ENCODE data around the gene C3.

The C3 gene

DNA sequence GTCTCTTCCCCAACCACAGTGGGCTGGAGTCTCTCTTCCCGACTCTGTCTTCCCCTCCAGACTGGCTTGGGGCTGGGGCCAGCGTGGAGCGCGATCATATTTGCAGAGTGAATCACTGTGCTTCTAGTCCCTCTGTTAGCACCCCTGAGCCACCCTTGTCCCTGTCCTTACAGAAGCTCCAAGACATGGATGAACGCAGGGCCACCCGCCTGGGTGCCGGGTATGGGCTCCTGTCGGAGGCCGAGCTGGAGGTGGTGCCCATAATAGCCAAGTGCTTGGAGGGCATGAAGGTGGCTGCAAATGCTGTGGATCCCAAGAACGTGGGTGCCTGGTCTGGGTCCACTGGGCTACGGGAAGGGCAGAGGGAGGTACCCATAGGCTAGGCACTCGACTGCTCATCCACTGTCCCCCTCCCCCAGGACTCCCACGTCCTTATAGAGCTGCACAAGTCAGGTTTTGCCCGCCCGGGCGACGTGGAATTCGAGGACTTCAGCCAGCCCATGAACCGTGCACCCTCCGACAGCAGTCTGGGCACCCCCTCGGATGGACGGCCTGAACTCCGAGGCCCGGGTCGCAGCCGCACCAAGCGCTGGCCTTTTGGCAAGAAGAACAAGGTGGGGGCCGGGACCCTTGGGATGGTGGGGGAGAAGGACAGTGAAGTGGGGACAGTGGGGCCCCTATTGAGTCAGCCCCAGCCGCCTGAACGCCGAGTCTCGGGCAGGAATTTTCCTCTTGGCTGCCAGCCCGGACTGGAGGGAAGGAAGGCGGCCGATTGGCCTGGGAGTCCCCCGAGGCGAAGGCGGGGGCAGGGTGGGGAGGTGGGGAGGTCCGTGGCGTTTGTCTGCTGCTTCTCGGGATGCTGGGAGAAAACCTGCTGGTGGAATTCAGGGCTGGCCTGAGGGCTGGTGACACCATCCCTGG is 24.2 kb upstream of the C3 start:
- no peak for DNase-seq (ENCODE audit: low spot score)

- no peak for DNase-seq (ENCODE audit: low spot score)
Observed at GRCh38 chr19:6743714-6744380, 23.4 kb upstream of the C3 start.

- DNase-seq (ENCODE audit: low spot score), result no peak
Observed at GRCh38 chr19:6743066-6743465, 22.6 kb upstream of the C3 start.

- no peak for DNase-seq (ENCODE audit: low spot score)
Observed at GRCh38 chr19:6740589-6741343, 20.3 kb upstream of the C3 start.

GRCh38 chr19:6739883-6740588 is 19.6 kb upstream of the C3 start:
- no peak for DNase-seq (ENCODE audit: low spot score)

- DNase-seq (ENCODE audit: low spot score), result no peak
Observed at GRCh38 chr19:6739390-6739882, 19.0 kb upstream of the C3 start, which contains the start of gene TRIP10. TRIP10 (plus strand) TSS chr19:6739680; CDS start chr19:6739762, 82 bp downstream.

DNA sequence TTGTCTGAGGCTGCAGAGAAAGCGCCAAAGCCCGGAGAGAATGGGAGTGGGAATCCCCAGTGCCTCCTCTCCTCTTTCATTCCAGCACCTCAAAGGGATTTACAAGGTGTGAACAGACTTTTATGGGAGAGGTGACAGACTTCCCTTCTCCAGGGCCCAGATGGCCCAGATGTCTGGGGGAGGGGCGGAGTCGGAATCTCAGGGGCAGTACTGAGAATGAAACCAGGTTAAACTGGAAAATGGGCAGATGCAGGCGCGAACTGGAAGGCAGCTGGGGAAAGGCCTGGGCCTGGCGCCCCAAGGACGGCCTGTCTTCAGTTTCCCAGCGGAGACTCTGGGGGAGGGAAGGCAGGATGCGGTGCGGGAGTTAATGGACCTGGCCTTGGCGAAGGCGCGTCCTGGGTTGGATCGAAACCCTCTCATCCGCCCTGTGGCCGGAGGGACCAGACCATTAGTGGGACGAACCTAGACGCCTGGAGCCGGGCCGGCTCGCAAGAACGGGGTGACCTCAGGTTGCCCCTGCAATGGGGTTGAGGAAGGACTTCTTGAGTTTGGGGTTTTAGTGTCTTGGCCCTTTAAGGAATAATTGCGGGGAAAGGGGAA is 18.4 kb upstream of the C3 start:
- DNase-seq (ENCODE audit: low spot score), result no peak

DNA sequence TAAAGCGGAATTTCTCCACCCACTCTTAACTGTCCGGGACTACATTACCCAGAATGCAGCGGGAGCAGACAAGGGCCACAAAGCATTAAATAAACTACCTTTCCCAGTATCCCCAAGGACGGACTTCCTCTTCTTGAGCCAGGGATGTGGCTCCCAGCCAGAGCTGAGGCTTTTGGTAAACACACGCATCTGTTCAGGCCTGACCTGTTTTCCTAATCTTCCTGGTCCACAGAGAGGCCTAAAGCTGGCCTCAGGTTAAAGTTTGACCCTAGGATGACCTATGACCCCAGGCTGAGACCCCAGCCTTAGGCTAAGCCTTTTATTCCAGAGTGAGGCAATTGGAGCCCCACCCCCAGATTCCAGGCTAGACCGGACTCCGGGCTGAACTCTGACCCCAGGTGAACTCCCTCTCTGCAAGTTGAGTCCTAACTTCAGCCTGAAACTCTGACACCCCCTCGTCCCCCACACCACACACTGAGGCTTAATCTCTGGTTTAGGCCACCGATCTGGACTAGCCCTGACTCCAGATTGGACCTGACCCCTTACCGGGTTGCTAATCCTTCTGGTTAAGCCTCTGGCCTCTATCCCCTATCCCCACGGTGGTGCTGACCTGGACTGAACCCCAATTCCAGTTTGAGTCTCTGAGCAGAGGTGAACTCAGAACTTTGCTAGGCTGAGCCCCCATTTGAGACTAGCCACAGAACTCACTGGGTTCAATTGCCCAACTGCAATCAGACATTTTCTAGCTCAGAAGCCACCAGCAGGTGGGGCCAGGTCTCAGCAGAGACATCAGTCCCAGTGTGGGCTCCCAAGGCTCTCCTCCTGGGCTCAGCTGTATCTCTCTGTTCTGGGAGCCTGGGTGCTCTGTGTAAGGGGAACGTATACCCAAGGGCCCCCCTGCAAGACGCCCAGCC is 17.7 kb upstream of the C3 start:
- DNase-seq (ENCODE audit: low spot score), result peak; percentile 85

GRCh38 chr19:6737284-6737872 is 16.9 kb upstream of the C3 start, which contains the start of gene GPR108:
GPR108 (minus strand) TSS chr19:6737580; CDS start chr19:6737576, 4 bp downstream.
- peak; percentile 99 for DNase-seq (ENCODE audit: low spot score)

- DNase-seq (ENCODE audit: low spot score), result no peak
Observed at GRCh38 chr19:6736917-6737283, 16.4 kb upstream of the C3 start.

DNA sequence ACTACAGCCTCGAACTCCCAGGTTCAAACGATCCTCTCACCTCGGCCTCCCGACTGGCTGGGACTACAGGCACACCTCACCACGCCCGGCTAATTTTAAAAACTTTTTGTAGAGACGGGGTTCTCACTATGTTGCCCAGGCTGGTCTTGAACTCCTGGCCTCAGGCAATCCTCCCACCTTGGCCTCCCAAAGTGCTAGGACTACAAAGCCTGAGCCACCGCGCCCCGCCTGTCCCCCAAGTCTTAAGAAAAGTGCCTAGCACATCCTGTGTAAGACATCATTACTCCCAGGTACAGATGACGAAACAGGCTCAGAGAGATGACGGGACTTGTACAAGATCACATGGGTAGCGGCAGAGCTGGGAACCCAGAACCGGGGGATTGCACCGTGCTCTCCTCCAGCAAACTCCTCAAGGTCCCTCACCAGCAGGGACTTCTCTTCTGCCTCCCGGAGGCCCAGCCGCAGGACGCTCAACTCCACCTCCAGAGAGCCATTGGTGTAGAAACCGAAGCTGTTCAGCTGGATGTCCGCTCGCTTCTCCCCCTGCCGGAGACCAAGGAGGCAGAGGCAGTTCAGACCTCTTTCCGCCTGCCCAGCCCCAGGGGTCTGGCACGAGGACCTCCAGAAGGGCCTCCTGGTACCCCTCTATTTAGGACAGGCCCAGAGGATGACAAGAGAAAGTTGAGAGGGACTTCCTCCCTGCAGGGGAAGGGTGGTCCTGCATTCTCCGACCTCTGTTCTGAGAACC is 15.9 kb upstream of the C3 start:
- DNase-seq (ENCODE audit: low spot score), result peak; percentile 77

DNA sequence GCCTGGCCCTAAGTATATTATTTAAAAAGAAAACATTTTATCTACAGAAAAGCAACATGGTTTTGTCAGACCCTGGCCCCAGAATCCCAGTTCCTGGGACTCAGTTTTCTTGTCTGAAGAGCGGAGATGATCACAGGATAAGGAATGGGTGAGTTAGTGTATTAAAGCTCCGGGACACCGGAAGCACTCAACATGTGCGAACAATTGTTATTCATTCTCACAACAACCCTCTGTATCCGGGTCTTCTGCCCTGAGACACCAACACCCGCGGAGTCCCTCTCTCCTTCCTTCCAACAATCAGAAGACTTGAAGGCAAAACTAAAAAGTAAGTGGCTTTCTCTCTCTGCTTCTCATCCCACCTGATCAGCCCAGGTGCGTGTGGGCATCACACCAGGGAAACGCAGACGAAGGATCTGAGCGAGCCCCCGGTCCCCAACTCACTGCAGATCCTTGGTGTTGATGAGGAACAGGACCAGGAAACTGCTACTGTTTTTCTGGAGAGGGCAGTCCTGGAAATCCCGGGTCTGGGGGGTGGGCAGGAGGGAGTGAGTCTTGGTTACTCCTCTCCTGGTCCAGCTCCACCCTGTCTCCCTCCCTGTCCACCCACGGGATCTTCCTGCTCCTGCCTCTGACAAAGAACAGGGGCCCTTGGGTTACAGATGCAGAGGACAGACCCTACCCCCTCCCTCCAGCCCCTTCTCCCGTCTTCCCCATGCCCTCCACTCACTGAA is 14.9 kb upstream of the C3 start:
- no peak for DNase-seq (ENCODE audit: low spot score)

DNA sequence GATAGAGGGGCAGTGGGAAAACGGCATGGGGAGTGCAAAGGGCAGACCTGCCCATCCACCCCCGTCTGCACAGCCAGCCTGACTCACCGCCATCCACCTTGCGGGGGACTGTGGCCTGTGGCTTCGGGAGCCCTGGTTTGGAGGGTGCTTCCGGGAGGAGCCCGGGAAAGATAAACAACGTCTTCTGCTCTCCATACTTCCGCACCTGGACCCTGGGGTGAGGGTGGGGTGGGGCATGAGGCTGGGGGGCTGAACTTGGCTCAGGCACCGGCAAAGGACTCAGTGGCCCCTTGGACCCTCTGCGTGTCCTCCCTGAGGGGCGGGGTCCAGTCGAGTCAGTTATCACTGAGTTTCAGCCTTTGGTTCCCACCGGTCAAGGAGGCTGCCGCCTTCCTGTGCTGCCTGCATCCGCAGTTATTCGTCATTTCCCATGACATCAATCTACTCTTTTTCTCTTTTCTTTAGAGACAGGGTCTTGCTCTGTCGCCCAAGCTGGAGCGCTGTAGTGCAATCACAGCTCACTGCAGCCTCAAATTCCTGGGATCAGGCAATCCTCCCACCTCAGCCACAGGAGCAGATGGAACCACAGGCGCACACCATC is 13.7 kb upstream of the C3 start:
- DNase-seq (ENCODE audit: low spot score), result no peak

GRCh38 chr19:6733338-6734095 is 13.1 kb upstream of the C3 start:
- no peak for DNase-seq (ENCODE audit: low spot score)

- DNase-seq (ENCODE audit: low spot score), result no peak
Observed at GRCh38 chr19:6732803-6733337, 12.4 kb upstream of the C3 start.

- DNase-seq (ENCODE audit: low spot score), result no peak
Observed at GRCh38 chr19:6731822-6732221, 11.4 kb upstream of the C3 start.

Data from SW480 (cell line).